SHP77 treated with DMSO at 0.1 percent for 48 hours (cell line): ENCODE results near the gene LONRF2.

Experiments used
- DNase-seq: peaks from one replicate; lab custom pipeline; 2025; lab: John Stamatoyannopoulos, UW

The LONRF2 gene

DNA sequence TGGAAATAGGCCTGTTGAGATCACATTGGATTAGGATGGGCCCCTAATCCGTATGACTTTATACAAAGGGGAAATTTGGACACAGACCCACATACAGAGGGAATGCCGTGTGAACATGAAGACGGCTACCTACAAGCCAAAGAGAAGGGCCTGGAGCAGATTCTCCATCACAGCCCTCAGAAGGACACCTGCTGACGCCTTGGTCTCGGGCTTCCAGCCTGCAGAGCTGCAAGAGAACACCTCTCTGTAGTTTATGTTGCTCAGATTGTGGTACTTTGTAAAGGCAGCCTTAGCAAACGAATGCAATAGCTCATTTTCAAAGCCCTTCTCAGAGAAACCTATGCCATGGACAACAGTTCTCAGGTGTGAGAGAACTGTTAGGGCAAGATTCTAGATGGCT is 86.1 kb downstream of the LONRF2 start:
- DNase-seq: no peak

GRCh38 chr2:100235581-100235980 is 86.7 kb downstream of the LONRF2 start:
- DNase-seq: no peak

DNA sequence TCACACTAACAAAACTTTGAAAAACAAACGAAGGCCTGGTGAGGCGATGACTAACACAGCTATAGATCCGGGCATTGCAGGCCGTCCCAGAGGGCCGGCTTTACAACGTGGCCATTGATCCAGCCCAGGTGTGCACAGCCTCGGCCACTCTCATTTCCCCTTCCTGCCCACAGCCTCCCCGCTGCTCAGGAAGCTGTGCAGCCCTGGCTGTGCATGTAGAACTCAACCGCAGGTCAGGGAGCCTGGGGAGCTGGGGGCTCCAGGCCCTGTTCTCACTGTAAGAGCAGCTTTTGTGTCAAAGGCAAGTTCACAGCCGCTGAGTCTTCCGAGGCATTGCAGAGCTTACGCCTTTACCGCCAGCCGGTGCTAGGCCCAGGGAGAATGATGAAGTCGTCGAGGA is 87.2 kb downstream of the LONRF2 start:
- DNase-seq: no peak

- no peak for DNase-seq
Measured at GRCh38 chr2:100234141-100234540, 88.2 kb downstream of the LONRF2 start.

- no peak for DNase-seq
Measured at GRCh38 chr2:100233061-100233460, 89.2 kb downstream of the LONRF2 start.

DNA sequence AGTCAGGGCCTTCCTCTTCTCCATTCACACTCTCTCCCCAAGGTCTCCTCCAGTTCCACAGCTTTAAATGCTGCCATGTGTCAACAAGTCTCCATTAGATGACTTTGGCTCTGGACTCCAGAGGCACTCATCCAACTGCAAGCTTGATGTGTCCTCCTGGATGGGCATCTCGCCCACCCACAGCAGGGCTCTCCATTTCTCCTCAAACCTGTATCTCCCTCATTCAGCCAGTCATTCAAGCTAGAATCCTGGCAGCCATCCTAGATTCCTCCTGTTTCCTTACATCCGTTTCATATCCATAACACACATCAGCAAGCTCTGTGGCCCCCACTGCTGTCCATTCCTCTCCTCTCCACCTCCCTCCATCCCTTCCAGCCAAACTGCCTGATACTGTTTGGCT is 91.5 kb downstream of the LONRF2 start:
- no peak for DNase-seq

DNA sequence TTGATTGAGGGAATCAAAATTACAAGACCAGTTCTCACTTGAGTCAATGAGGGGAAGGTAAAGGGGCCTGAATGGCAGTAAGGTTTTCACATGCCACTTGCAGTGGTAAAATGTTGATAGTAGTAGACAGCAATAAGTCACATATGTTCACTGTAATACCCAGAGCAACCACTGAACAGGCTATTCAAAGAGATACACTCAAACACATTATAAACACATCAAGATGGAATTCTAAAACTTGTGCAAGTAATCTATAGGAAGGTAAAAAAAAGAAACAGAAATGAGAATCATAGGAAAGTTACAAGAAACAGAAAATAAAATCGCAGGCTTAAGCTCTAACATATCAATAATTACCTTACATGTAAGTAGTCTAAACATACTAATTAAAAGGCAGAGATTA is 93.3 kb downstream of the LONRF2 start:
- no peak for DNase-seq

DNA sequence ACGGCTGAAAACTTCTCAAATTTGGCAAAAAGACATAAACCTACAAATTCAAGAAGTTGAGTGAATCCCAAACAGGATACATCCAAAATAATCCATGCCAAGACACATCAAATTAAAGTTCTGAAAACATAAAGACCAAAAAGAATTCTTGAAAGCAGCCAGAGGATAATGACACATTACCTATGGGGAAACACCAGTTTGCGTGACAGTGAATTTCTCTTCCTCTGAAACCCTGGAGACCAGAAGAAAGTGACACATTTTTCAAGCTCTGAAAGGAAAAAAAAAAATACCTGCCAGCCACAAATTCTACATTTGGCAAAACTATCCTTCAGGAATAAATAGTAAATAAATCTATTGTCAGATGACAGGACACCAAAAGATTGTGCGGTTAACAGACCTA is 93.9 kb downstream of the LONRF2 start:
- no peak for DNase-seq

DNA sequence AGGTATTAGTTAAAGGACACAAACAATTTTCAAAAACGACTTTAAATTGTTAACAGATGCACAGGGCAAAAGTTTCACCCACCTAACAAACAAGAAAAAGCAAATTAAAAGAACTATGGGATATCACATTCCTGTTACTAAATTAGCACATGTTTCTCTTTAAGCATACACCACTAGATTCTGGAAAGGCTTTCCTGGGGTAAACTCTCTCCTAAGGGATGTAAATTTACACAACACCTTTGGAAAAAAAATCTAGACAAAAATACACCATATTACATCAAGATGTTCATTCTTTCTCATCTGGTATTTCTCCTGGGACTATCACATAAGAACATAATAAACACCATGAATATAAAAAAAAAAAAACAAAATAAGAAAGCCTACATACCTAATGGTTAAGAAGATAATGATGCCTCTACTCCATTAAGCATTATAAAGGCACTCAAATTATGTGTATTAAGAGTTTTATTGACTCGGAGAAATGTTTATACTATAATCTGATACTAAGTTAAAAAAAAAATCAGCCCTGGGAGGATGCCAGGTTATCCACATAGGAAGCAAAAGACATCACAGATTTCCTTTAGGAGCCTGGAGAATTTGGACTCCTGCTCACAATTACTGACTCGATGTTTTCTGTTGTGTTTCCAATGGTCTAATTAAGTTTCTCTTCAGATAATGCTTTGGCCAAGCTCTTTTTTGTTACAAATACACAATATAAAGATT is 97.2 kb downstream of the LONRF2 start:
- no peak for DNase-seq

DNA sequence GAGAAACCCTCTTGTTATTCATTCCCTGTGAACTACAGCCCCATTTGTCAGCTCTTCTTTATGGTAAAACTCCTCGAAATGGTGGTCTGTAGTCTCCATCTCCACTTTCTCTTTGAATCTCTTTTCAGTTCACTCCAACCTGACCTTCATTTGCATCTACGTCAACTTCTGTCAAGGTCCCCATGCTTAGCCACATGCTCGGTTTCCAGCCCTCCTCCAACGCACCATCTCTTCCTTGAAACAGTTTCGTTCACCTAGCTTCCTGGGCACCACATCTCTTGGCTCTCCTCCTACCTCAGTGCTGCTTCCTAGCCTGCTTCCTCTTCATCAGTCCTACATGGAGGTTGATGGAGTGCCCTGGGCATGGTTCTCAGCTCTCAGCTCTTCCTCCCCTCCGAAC is 98.8 kb downstream of the LONRF2 start:
- DNase-seq: no peak
